IPS DF 6.9 (cell line): ENCODE results near the gene PKIG.

Experiments used
- DNase-seq: peaks from one replicate; pipeline ENCODE4 v3.0.0-alpha.2; 2013; ENCODE audit warnings: low read depth, low spot score
- H3K27ac ChIP-seq: one replicate; pipeline ENCODE4 v1.5.1; 2013; ENCODE audit warnings: low read length, control low read depth
- H3K27me3 ChIP-seq: 2 replicates; pipeline ENCODE4 v1.6.1; 2013; ENCODE audit warnings: mild to moderate bottlenecking, low read length; ENCODE audit not compliant: control insufficient read depth, insufficient read depth
- H3K36me3 ChIP-seq: 2 replicates; pipeline ENCODE4 v1.6.1; 2013; ENCODE audit warnings: low read length; ENCODE audit not compliant: control insufficient read depth, insufficient read depth
- H3K4me1 ChIP-seq: 2 replicates; pipeline ENCODE4 v1.6.1; 2013; ENCODE audit warnings: low read length; ENCODE audit not compliant: control insufficient read depth, insufficient read depth
- H3K4me3 ChIP-seq: 2 replicates; pipeline ENCODE4 v1.5.1; 2013; ENCODE audit warnings: mild to moderate bottlenecking, low read length
- H3K9me3 ChIP-seq: 2 replicates; pipeline ENCODE4 v1.6.1; 2013; ENCODE audit warnings: low read length, inconsistent platforms; ENCODE audit not compliant: control insufficient read depth, insufficient read depth
- WGBS: extraction: QIAGEN DNeasy Blood & Tissue Kit; methylation state at CpG from one replicate; pipeline ENCODE4 v1.1.7; 2013; ENCODE audit warnings: mixed read lengths, missing lambda C conversion rate; ENCODE audit not compliant: insufficient read length, insufficient coverage; 5-methylcytosine and 5-hydroxymethylcytosine counted together

Gene PKIG

DNA sequence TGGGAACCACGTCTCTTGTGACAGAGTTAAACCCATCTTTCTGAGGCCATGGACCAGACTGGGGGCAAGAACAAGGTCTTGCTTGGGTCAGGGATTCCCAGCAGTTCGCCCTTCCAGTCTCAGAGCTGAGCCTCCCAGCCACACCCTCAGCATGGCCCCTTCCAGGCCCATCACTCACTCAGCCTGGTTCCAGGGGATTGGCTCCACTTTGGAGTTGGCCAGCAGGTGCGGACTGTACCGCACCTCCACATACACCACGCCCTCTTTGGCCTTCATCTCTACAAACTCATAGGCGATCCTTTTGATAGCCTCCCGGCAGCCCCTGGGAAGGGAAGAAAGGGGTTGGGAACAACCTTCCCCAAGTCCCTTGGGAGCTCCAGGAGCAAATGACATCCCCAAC, 43.9 kb downstream of the PKIG start:
- H3K36me3 ChIP-seq = no peaks in the 10 kb centered on the region; the same call in 1 of the 2 replicates
- no peak for DNase-seq
- H3K9me3 ChIP-seq = no peaks in the 10 kb centered on the region
- no CpG with 5 or more reads among the region's 7 CpGs for WGBS
- H3K4me3 ChIP-seq = no peak overlapping the region
- no peaks in the 10 kb centered on the region for H3K27me3 ChIP-seq
- H3K27ac ChIP-seq = no peak overlapping the region
- H3K4me1 ChIP-seq = no peaks in the 10 kb centered on the region

- Histone ChIP-seq H3K9me3 (no peaks in the 10 kb centered on the region), H3K27me3 (no peaks in the 10 kb centered on the region), H3K36me3 (no peaks in the 10 kb centered on the region; the same call in 1 of the 2 replicates), H3K27ac (no peak overlapping the region), H3K4me1 (no peaks in the 10 kb centered on the region), H3K4me3 (no peak overlapping the region)
- WGBS = no CpG with 5 or more reads among the region's 13 CpGs
- DNase-seq = no peak
Observed at GRCh38 chr20:44627364-44628010, 45.1 kb downstream of the PKIG start.

- H3K27me3 ChIP-seq = no peaks in the 10 kb centered on the region
- WGBS = no CpG with 5 or more reads among the region's 9 CpGs
Observed at GRCh38 chr20:44629017-44629385, 46.6 kb downstream of the PKIG start.

GRCh38 chr20:44629542-44629941, 47.2 kb downstream of the PKIG start:
- no peak overlapping the region for H3K27ac ChIP-seq
- H3K4me1 ChIP-seq = no peaks in the 10 kb centered on the region
- H3K36me3 ChIP-seq = no peaks in the 10 kb centered on the region; the same call in 1 of the 2 replicates
- no peaks in the 10 kb centered on the region for H3K27me3 ChIP-seq
- no CpG with 5 or more reads among the region's 10 CpGs for WGBS
- H3K4me3 ChIP-seq = no peak overlapping the region
- DNase-seq = no peak
- no peaks in the 10 kb centered on the region for H3K9me3 ChIP-seq

More at GRCh38 chr20:44629017-44629385, 46.6 kb downstream of the PKIG start:
- H3K27ac ChIP-seq = no peak overlapping the region
- H3K9me3 ChIP-seq = no peaks in the 10 kb centered on the region
- DNase-seq = no peak
- H3K4me1 ChIP-seq = no peaks in the 10 kb centered on the region
- H3K36me3 ChIP-seq = no peaks in the 10 kb centered on the region; the same call in 1 of the 2 replicates
- H3K4me3 ChIP-seq = no peak overlapping the region

DNA sequence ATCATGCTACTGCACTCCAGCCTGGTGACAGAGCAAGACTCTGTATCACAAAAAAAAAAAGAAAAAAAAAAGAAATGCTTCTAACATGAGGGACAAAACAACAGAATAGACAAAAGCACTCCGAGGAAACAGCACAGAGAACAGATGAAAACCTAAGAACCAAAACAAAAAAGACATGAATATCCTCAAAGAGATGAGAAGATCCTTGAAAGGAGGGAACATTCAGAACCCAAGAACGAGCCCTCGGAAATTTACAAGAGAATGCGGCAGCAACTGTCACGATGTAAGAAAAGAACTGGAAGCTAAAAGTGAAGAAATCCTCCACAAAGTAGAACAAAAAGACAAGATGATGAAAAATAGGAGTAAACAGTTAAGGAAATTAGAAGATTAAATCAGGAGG, 47.9 kb downstream of the PKIG start:
- H3K4me1 ChIP-seq = no peaks in the 10 kb centered on the region
- no peak for DNase-seq
- H3K36me3 ChIP-seq = no peaks in the 10 kb centered on the region; the same call in 1 of the 2 replicates
- no CpG with 5 or more reads among the region's 5 CpGs for WGBS
- no peaks in the 10 kb centered on the region for H3K9me3 ChIP-seq
- H3K27me3 ChIP-seq = no peaks in the 10 kb centered on the region
- H3K4me3 ChIP-seq = no peak overlapping the region
- no peak overlapping the region for H3K27ac ChIP-seq

DNA sequence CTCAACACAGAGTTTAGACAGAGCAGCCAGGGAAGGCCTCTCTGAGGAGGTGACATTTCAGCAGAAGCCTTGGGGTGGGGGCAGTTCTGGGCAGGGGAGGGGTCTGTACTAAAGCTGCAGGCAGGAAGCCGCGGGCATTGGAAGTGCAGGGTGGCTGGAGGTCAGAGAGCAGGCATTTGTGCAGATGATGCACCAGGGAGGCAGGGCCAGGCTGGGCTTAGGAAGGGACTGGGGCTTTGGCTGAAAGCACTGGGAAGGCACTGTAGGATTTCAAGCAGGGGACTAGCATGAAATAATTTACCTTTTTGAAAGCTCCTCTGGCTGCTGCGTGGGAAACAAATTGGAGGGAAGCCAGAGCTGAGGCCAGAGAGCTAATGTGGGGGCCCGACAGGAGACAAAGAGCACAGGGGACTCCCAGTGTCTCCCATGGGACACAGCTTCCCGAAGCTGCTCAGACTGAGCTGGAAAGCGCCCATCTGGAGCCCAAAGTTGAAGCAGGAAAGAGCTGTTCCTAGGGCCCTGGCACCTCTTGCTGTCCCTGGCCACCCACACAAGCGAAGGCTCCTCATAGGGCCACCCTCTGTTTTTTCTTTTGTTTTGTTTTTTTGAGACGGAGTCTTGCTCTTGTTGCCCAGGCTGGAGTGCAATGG, 49.8 kb downstream of the PKIG start:
- H3K36me3 ChIP-seq = no peaks in the 10 kb centered on the region
- no CpG with 5 or more reads among the region's 8 CpGs for WGBS
- H3K4me3 ChIP-seq = no peak overlapping the region
- no peaks in the 10 kb centered on the region for H3K27me3 ChIP-seq
- H3K9me3 ChIP-seq = no peaks in the 10 kb centered on the region
- no peak for DNase-seq
- H3K27ac ChIP-seq = no peak overlapping the region
- no peaks in the 10 kb centered on the region for H3K4me1 ChIP-seq

- no peak for DNase-seq
- no peaks in the 10 kb centered on the region for H3K4me1 ChIP-seq
- H3K9me3 ChIP-seq = no peaks in the 10 kb centered on the region
- H3K27ac ChIP-seq = no peak overlapping the region
- no peak overlapping the region for H3K4me3 ChIP-seq
- WGBS = no CpG with 5 or more reads among the region's 3 CpGs
- H3K36me3 ChIP-seq = no peaks in the 10 kb centered on the region
- H3K27me3 ChIP-seq = no peaks in the 10 kb centered on the region
Observed at GRCh38 chr20:44633187-44633810, 50.9 kb downstream of the PKIG start.

DNA sequence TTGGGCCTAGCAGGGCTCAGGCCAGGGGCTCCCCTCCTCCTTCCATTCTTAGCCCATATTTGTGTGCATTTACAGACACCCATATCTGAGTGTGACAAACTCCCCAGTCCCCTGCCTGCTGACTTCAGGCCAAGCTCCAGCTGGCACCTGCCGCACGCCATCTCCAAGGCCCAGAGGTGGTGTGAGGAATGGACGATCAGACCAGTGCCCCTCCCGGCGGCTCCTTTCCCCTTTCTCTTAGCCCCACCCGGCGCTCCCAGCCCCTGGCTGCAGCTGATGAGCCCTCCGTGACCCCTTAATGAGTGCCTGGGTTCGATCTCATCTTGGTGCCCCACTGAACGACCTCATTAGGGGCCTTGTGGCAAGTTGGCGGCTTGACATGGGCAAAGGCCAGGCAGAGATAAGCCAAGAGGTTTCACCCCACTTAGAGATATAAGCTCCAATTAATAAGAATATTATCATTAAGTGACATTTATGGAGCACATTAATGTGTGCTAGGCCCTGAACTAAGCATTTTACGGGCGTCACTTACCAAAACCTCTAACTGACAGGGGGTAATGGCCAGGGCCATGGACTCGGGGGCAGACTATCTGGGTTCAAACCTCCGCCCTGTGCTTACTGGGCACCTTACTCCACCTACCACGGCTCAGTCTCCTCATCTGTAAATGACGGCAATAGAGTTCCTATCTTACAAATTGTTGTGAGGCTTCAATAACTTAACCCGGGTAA, 51.7 kb downstream of the PKIG start:
- Histone ChIP-seq H3K9me3 (no peaks in the 10 kb centered on the region), H3K27me3 (no peaks in the 10 kb centered on the region), H3K27ac (no peak overlapping the region), H3K4me3 (no peak overlapping the region), H3K36me3 (no peaks in the 10 kb centered on the region), H3K4me1 (no peaks in the 10 kb centered on the region)
- no CpG with 5 or more reads among the region's 18 CpGs for WGBS
- no peak for DNase-seq

- DNase-seq = no peak
- no peaks in the 10 kb centered on the region for H3K4me1 ChIP-seq
- no peaks in the 10 kb centered on the region for H3K9me3 ChIP-seq
- no peaks in the 10 kb centered on the region for H3K36me3 ChIP-seq
- H3K27ac ChIP-seq = no peak overlapping the region
- WGBS = no CpG with 5 or more reads among the region's 4 CpGs
- H3K4me3 ChIP-seq = no peak overlapping the region
- no peaks in the 10 kb centered on the region for H3K27me3 ChIP-seq
Observed at GRCh38 chr20:44635877-44636276, 53.5 kb downstream of the PKIG start.

DNA sequence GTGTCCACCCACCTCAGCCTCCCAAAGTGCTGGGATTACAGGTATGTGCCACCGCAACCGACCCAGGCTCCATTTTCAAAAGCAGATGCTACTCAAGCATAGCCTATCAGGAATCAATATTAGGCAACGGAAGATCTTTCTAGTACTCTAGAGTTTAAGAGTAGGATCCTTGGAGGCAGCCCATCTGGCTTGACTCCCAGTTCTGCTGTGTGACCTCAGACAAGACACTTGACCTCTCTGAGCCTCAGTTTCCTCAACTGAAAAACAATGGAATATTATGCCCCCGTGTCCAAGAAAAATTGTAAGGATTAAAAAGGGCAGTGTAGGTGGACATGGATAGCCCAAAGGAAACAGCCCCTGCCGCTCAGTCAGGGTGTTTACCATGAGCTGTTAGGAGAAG, 54.7 kb downstream of the PKIG start:
- no peaks in the 10 kb centered on the region for H3K36me3 ChIP-seq
- H3K4me3 ChIP-seq = no peak overlapping the region
- no peak overlapping the region for H3K27ac ChIP-seq
- H3K9me3 ChIP-seq = no peaks in the 10 kb centered on the region
- 0 out of 2 replicates have a peak, but pooled peaks cover under 1% of the 10 kb centered on the region for H3K4me1 ChIP-seq
- DNase-seq = no peak
- no peaks in the 10 kb centered on the region for H3K27me3 ChIP-seq
- whole genome bisulfite sequencing = no CpG with 5 or more reads among the region's 5 CpGs
